GM19452 (cell line): ENCODE data around the gene GPR15LG.
A peak's percentile ranks its signal among the peaks of the same experiment; 100 is the strongest.
"Not testable (repeated sequence)": the region's sequence is repeated elsewhere in the genome, so short reads cannot be mapped to it uniquely, and the experiment has no call there.

Experiments used
- ATAC-seq: cut with Tn5 transposase; IDR thresholded peaks from one replicate; pipeline ENCODE4 v1.9.1; 2021; ENCODE audit not compliant: unreplicated experiment

GPR15LG gene

DNA sequence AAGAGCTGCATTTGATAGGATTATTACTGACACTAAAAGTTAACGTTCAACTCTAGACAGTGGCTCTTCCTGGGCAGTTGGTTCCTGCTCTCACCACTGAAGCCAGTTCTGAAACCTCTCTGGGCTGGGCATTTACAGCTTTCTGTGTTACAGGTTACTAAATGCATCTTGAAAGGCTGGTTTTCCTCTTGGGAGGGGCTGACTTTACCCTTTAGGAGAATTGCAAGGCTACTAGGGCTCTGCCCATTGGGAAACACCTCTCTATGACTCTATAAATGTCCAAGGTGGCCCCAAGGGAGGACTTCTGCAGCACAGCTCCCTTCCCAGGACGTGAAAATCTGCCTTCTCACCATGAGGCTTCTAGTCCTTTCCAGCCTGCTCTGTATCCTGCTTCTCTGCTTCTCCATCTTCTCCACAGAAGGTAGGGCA, at the start of gene GPR15LG:
TSS of gene GPR15LG (plus strand) at position 301 of the 429 bp plus-strand sequence. CDS start at position 352, 51 bp downstream.
- peak; percentile 35 for ATAC-seq

DNA sequence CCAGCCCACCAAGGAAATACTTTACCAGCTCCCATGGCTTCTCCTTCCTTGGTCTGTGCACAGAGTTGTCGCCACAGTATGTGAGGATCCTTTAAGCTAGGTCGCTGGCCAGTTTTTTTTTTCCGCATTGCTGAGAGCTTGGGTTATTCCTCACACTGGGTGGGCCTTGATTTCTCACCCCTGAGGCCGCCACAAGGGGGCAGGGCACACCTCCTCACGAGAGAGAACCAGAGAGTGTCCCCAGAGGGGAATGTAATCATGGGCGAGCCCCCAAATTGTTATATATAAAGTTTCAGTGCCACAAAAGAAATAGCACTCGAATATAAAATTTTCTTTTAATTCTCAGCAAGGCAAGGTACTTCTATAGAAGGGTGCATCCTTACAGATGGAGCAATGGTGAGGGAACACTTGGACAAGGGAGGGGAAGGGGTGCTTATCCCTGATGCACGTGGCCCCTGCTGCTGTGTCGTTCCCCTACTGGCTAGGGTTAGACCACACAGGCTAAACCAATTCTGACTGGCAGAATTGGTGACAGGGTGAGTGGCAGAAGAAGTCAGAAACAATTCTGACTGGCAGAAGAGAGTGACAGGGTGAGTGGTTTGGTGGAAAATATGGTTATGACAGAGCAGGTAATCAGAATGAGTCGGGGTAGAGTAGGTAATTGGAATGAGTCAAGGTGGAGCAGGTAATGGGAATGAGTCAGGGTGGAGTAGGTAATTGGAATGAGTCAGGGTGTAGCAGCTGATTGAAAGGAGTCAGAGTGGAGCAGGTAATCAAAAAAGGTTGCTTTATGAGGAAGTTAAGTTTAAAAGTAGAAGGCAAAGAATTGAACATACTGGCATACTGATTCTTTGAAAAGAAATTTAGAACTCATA, 47.5 kb upstream of the GPR15LG start:
- ATAC-seq, result not testable (repeated sequence)

DNA sequence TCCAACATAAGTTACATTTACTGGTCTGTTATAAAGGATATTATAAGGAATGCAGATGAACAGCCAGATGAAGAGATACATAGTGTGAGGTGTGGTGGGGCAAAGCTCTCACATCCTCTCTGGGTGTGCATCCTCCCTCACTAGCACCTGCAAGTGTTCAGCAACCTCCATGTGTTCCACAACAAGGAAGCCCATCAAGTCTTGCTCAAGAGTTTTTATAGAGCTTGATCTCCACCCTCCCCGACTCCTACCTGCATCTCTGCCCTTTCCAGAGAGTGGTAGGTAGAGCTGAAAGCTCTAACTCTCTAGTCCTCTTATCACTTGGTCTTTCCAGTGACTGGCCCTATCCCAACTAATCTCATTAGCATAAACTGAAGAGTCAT, 46.8 kb upstream of the GPR15LG start:
- no peak for ATAC-seq

DNA sequence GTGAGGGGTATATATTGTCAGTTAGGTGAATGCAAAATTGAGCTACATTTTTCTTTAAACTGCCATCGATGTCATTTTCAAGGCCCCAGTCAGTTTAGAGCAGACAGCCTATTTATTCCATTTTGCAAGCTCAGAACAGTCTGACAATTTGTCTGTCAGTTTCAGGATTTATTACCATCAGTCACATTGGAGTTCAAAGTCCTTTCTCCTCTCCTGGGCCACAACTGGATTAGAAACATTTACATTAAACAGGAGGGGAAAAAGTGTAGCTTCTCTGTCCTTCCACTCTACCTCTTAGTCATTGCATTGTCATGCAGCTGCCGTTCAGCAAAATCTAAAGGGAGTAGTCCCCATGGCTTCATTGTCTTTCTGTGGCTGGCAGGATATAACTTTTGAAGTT, 37.8 kb upstream of the GPR15LG start:
- ATAC-seq, result no peak

DNA sequence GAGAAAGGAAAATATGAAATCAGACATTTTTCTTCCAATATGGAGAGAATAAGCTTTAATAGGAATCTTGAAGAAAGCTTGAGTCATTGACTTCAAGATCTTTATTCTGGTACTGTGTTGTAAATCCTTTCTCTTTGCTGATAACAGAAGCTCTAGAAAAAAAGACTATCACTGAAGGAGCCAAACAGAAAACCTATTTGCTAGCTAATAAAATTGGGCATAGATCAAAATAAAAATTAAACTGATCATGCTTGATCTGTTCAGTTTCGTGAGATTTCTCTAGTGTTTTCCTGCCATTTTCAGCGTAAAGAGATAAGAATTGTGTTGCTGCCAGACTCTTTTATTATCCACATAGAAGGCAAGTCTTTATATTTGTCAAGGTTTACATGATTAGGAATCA, 35.8 kb upstream of the GPR15LG start:
- no peak for ATAC-seq

DNA sequence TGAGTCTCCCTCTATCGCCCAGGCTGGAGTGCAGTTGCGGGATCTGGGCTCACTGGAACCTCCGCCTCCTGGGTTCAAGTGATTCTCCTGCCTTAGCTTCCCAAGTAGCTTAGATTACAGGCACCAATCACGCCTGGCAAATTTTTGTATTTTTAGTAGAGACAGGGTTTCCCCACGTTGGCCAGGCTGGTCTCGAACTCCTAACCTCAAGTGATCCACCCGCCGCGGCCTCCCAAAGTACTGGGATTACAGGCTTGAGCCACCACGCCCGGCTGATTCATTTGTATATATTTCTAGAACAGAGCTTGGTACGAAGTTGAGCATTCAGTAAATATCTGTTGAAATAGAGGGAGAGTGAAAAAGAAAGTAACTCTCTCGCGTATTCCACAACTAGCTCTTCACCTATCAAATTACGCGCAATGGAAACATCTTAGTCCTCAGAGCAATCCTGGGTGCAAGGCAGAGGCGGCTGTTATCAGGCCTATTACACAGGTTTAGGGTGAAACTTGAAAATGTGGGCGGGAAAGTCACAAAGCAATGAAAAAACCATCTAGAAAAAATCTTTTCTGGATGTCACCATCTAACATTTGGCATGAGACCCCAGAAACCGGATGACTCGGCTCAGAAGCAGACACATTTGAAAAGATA, 35.0 kb upstream of the GPR15LG start:
- ATAC-seq, result peak; percentile 0

DNA sequence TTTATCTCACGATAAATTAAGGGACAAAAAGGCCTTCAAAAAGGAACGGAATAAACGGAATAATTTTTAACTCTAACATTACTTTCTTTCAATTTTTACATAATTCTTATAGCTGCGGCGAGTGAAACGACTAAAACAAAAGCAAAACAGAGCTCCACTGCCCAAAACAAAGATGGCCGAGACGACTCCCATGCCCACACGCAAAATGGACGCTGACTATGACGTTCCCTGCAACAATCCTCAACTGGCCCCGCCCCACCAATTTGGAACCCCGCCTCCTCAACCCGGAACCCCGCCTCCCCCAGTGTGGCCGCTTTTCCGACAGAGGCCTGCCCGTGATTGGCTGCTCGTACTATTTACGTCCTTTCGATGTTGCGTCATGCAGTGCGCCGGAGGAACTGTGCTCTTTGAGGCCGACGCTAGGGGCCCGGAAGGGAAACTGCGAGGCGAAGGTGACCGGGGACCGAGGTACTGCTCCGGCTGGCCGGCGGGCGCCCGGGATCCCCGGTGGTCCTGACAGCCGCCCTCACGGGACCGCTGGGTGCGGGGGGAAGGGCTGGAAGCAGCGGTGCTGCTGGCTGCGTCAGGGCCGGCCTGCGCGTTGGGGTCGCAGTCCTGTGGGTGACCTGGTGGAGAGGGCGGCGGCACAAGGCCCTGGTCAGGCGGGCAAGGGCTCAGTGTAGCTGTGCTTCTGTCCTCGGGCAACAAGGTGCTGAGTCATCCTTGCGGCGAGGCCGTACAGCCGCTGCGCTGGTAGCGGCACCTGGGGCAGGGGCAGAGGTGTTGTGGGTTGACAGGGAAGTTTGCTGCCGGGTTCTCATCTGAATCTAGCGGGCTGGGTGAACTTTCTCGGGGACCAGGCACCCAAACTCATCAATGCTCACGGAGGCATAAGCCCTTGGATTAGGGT, 34.2 kb upstream of the GPR15LG start, which contains the start of gene GHITM:
TSS of gene GHITM (plus strand) at position 384 of the 910 bp plus-strand sequence. CDS start 1,992 bp downstream, outside the sequence.
- ATAC-seq, result peak; percentile 98

DNA sequence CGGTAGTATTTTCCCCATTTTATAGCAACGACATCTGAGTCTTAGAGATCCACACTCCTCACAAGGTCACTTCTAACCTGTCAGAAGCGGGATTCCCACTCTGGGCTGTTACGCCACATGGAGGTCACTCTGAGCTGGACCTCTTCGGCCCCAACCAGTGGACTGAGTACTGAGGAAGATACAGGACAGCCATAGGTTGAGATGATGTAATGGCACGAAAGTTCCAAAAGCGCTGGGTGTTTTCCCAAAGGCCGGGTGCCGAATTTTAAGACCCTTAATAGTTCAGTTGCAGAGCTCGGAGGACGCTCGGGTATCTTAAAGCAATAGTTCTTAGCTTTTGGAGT, 33.6 kb upstream of the GPR15LG start:
- no peak for ATAC-seq

DNA sequence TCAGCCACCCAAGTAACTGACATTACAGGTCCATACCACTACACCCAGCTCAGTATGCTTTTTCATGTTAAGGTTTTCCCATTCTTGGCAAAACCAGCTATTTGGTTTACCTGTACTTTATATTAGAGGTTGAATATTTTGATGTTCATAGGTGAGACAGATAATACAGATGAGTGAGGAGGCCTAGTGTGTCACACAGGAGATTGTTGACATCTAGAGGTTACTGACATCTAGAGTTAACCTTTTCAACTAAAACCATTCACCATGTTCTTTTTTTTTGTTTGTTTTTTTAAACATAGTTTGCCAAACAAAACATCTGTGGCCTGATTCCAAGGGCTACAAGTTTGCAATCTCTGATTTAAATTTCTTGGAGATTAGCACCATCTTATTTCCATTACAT, 26.3 kb upstream of the GPR15LG start:
- no peak for ATAC-seq

DNA sequence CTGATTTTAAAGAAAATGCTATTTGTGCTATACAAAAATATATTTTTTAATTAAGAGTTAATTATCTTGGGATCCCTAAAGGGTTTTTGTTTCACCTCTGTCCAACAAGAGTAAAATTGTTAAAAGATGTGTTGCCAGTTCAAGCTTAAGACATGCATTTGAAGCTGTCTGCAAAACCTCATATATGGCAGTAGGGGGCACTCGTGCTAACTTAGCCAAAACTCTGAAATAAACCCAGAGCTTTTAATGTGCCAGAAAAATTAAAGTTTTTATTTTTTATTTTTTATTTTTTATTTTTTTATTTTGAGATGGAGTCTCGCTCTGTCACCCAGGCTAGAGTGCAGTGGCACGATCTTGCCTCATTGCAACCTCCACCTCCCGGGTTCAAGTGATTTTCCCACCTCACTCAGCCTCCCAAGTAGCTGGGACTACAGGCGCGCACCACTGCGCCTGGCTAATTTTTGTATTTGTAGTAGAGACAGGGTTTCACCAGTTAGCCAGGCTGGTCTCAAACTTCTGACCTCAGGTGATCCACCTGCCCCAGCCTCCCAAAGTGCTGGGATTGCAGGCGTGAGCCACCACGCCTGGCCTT, 25.5 kb upstream of the GPR15LG start:
- not testable (repeated sequence) for ATAC-seq

DNA sequence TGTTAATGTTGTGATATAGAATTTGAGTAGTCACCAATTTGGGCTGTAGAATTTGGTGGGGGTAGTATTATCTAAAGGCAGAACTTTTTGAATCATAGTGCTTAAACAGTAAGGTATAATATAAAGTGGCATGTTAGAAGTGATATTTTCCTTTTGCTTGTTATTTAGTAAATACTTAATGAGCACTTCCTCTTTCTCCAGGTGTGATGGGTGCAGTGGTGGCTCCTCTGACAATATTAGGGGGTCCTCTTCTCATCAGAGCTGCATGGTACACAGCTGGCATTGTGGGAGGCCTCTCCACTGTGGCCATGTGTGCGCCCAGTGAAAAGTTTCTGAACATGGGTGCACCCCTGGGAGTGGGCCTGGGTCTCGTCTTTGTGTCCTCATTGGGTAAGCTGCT, 23.7 kb upstream of the GPR15LG start:
- no peak for ATAC-seq

DNA sequence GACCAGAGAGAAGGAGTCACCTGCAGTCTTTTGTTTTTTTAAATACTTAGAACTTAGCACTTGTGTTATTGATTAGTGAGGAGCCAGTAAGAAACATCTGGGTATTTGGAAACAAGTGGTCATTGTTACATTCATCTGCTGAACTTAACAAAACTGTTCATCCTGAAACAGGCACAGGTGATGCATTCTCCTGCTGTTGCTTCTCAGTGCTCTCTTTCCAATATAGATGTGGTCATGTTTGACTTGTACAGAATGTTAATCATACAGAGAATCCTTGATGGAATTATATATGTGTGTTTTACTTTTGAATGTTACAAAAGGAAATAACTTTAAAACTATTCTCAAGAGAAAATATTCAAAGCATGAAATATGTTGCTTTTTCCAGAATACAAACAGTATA, 20.8 kb upstream of the GPR15LG start:
- no peak for ATAC-seq

DNA sequence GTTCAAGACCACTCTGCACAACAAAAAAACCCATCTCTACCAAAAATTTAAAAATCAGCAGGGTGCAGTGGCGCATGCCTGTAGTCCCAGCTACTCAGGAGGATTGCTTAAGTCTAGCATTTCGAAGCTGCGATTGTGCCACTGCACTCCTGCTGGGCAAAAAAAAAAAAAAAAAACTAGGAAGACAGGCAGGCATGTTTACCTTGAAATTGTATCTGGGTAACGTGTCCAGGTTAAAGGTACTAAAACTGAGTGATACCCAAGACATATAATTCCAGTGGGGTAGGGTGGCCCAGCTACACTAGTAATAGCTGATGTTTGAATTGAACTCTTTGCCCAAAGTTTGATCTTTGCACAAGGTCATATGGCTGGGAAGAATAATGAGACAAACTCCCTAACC, 18.1 kb upstream of the GPR15LG start:
- no peak for ATAC-seq

DNA sequence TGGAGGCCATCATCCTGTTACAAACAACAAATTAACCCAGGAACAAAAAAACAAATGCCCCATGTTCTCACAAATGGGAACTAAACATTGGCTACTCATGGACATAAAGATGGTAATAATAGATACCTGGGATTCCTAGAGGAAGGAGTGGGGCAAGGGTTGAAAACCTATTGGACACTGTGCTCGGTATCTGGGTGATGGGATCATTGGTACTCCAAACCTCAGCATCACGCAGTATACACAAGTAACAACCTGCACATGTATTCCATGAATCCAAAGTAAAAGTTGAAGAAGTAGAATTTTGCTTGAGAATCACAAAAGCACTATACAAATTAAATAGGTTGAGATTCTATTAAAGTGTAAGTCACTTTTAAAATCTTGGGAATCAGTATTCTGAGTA, 17.6 kb upstream of the GPR15LG start:
- no peak for ATAC-seq

DNA sequence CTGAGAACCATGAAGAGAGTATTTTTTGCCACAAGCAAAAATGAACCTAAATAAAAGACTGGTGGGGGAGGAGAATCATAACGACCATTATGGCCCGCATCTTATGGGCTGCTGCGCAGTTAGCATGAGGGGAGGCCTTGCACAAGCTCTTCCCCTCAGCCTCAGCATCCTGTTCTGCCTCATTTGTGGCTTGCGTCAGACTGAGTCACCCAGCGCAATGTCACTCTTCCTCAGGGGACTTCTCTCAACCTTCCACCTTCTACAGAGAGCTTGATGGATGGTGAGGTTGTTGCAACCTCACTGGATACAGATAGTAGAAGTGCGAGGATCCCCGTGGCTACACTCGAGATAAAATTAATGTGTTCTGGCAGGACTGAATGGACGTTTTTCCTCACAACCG, 16.8 kb upstream of the GPR15LG start:
- no peak for ATAC-seq

DNA sequence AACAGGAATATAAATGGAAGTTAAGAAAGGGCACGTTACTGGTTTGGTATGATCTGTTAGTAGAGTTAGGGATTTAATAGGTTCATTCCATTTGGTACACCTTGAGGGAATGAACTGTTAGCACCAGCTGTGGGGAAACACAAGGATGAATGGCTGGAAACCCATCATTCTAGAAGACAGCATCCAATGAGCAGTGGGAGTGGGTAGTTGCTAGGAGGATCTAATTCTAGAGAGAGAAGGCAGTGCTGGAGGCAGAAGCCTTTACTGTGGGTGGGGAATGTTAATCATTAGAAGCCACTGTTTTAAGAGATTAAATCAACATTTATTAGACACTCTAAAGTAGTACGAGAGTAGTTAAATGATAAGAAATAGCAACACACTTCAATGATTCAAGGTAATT, 15.5 kb upstream of the GPR15LG start:
- ATAC-seq, result no peak

DNA sequence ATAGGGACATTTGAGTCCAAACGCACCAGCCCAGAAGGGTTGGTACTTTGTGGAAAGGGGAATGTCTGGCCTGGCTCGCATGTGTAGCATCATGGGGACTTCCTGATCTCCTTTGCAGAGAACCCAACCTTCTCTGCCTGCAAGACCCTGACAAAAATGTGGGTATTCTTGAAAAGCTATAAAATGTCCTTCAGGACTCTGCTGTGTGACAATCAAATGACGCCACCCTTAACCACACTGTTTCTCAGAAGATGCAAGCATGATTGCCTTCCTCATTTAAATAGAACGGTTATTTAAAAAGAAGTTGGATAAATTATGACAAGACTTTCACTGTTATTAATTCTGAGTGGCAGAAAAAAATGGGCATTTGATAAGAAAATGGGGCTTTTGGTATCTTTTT, 15.1 kb upstream of the GPR15LG start:
- ATAC-seq, result no peak

DNA sequence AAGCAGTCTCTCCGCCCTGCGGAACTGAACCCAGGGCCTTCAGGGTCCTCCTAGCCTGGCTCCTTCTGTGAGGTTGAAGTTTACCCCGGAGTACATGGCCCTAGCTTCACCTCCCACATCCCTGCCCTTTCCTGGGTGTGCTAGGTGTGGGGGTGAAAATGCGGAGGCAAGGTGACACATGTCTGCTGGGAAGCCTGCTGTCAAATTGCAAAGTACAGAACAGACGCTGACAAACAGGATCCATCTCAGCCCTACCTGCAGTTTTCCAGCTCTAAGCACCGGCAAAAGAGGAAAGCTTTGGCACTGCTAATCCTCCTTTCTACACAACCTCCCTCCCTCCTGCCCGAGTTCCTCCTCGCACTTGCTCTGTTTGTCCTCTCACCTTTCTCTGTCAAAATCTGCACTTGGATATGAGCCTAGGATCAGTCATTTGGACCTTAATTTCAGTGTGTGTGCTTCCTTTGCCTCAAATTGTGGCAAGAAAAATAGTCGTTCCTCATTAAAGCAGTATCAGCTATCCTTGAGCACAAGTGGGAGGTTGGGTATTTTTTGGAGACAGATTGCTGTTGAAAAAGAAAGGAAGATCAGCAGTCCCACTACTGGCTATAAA, 14.4 kb upstream of the GPR15LG start:
- no peak for ATAC-seq

DNA sequence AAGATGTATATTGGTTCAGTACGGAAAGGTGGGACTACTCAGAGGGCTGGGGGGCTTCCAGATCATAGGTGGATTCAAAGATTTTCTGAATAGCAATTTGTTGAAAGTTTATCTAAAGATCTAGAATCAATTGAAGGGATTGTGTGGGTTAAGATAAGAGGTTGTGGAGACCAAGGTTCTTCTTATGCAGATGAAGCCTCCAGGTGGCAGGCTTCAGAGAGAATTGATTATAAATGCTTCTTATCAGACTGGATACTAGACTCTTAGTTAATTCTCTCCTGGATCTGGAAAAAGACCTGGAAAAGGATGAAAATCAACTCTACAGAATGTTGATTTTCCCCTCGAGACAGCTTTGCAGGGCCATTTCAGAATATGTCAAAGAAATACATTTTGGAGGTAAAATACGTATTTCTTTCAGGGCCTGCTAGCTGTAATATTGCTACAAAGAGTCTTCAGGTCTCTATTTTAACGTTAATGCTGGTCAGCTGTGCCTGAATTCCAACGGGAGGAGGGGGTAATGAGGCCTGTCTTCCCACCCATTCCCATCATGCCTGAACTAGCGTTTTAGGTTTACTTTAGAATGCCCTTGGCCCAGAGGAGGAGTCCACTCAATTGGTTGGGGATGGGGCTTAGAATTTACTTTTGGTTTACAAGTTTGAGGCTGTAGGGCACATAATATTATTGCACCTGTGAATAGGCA, 12.8 kb upstream of the GPR15LG start:
- no peak for ATAC-seq

DNA sequence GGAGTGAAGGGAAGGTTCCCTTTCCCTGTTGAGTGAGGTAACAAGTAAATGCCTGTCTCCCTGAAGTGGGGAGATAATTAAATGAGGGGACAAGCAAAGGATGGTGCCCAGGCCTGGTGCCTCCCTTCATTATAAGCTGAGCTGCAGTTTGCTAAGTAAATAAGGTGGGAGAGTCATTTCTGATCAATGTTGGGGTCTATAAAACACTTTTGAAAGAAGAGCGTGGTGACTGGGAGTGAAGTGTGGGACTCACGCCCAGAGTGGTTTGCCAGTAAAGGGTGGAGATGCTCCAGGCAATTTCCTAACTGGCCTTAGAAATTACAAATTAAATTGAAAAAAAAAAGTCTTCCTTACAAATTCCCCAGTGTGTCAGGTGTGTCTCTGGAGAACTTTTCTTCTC, 9.6 kb upstream of the GPR15LG start:
- ATAC-seq, result no peak
